Measurements from ENCODE around the gene ACOXL. TPM values are rescaled to one million over a fixed set of nuclear protein-coding genes. Genes with fewer than 3 reads are reported as not detected.
"Not testable (repeated sequence)": the region's sequence is repeated elsewhere in the genome, so short reads cannot be mapped to it uniquely, and the experiment has no call there.

Gene ACOXL
- total and polyA plus RNA-seq, 3 donors from 2014 or later = 4.9 to 7.9 (median 5.3) TPM

- TF ChIP-seq, protein P1, sequence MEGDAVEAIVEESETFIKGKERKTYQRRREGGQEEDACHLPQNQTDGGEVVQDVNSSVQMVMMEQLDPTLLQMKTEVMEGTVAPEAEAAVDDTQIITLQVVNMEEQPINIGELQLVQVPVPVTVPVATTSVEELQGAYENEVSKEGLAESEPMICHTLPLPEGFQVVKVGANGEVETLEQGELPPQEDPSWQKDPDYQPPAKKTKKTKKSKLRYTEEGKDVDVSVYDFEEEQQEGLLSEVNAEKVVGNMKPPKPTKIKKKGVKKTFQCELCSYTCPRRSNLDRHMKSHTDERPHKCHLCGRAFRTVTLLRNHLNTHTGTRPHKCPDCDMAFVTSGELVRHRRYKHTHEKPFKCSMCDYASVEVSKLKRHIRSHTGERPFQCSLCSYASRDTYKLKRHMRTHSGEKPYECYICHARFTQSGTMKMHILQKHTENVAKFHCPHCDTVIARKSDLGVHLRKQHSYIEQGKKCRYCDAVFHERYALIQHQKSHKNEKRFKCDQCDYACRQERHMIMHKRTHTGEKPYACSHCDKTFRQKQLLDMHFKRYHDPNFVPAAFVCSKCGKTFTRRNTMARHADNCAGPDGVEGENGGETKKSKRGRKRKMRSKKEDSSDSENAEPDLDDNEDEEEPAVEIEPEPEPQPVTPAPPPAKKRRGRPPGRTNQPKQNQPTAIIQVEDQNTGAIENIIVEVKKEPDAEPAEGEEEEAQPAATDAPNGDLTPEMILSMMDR (IDR thresholded peaks at IDR 0.05) = no peak
- TF ChIP-seq POLR2A (IDR thresholded peaks at IDR 0.05) = no peak
- no peaks in the 10 kb centered on the region for H3K36me3 ChIP-seq (ENCODE audit: low read depth, missing control alignments)
- no peak for DNase-seq
- no peaks in the 10 kb centered on the region for H3K27me3 ChIP-seq
- no peak overlapping the region for H3K27ac ChIP-seq
- no peaks in the 10 kb centered on the region for H3K9me3 ChIP-seq
- no peaks in the 10 kb centered on the region for H3K4me1 ChIP-seq
- intact Hi-C loops (cut with DNase I; ENCODE audit: low total_unique reads) = no loop called here
- no peak overlapping the region for H3K4me3 ChIP-seq
- WGBS, 2 donors = 90 to 92% methylated on average over 4 of the region's 4 CpGs
These were observed 42.0 kb upstream of the ACOXL start for GRCh38 chr2:110690083-110690965.

DNA sequence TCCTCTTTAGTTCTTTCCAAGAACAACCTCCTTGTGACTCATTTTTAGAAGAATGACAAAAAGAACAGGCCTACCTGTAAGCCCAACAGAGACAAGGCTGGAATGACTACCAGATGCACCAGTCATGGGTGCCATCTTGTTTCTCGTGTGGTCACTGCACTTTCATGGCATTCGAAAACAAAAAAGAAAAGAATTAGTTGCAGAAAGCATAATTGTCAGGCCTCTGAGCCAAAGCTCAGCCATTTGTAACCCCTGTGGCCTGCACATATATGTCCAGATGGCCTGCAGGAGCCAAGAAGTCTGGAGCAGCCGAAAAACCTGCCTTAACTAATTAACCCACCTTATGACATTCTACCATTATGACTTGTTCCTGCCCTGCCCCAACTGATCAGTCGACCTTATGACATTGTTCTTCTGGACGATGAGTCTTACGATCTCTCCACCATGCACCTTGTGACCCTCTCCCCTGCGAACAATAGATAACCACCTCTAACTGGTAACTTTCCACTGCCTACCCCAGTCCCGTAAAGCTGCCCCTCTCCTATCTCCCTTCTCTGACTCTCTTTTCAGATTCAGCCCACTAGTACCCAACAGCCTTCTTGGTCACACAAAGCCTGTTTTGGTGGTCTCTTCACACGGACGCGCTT is 40.6 kb upstream of the ACOXL start:
- TF ChIP-seq POLR2A (IDR thresholded peaks at IDR 0.05) = no peak
- Histone ChIP-seq H3K4me1 (no peaks in the 10 kb centered on the region), H3K9me3 (no peaks in the 10 kb centered on the region), H3K27ac (no peak overlapping the region), H3K27me3 (no peaks in the 10 kb centered on the region), H3K4me3 (no peak overlapping the region), H3K36me3 (ENCODE audit: low read depth, missing control alignments) (no peaks in the 10 kb centered on the region)
- no peak for DNase-seq
- intact Hi-C loops (cut with DNase I; ENCODE audit: low total_unique reads) = no loop called here
- 93 to 94% methylated on average over 11 of the region's 11 CpGs for WGBS, 2 donors

GRCh38 chr2:110695146-110695898 is 37.1 kb upstream of the ACOXL start:
- H3K27me3 ChIP-seq; H3K4me3 ChIP-seq; H3K36me3 ChIP-seq (ENCODE audit: low read depth, missing control alignments); H3K27ac ChIP-seq; H3K9me3 ChIP-seq; intact Hi-C loops (cut with DNase I; ENCODE audit: low total_unique reads); H3K4me1 ChIP-seq; DNase-seq: not testable (repeated sequence)
- 41 to 53% methylated on average over 5 of the region's 5 CpGs for WGBS, 2 donors

DNA sequence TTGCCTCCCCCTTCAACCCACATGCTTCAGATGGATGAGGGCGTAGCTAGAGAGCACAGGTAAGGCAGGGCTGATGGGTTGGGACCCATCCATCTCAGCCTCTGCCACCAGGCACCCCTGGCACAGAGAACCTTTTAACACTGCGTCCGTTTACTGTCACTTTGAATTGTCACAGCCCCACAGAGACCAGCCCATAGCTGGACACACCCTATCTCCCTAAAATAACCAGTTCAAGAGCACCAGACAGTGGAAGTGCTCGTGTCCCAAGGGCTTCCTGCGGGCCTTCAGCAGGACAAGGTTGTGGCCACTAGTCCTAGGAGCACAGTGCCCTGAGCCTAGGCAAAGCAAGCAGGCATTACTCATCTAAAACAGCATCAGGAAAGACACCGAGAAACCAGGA is 34.1 kb upstream of the ACOXL start:
- intact Hi-C loops (cut with DNase I; ENCODE audit: low total_unique reads); H3K27ac ChIP-seq; H3K36me3 ChIP-seq (ENCODE audit: low read depth, missing control alignments); H3K27me3 ChIP-seq; H3K4me1 ChIP-seq; DNase-seq; H3K9me3 ChIP-seq; H3K4me3 ChIP-seq: not testable (repeated sequence)
- no CpG with 5 or more reads among the region's 6 CpGs for WGBS, 2 donors

DNA sequence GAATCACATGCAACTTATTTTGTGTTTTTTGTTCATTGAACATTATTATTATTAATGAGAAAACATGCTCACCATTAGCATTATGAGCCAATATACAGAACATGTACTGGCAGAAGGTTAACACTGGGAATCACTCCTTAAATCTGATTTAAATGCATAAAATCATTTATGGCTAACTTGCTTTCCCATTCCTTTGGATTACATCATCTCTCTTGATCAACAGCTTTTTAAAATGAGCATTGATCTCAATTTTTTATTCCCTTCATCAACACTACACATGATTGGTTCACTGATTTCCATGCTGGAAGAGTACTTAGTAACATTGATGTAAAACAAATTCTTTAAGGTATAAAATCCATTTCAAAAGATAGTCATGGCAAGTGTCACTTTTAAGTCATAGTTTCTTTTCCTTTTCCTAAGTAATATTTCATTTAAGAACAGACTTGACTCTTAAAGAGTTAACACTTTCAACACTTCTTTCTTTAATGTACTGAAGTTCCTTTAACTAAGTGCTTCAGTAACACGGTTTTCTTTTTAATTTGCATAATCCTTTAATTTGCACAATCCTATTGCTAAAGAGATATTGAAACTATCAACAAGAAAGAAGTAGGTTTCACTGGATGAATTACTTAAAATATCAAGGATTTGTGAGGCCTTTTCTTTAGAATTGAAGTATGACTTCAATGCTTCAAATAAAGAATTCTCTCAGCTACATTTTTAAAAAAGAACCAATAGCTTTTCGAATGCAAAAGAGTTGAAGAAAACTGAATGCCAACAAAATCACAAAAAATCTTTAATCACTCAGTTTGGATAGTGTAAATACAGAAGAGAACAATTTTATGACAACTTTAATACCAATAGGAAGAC is 29.6 kb upstream of the ACOXL start:
- Histone ChIP-seq H3K4me1 (no peaks in the 10 kb centered on the region), H3K27me3 (no peaks in the 10 kb centered on the region), H3K27ac (no peak overlapping the region), H3K9me3 (no peaks in the 10 kb centered on the region), H3K4me3 (no peak overlapping the region), H3K36me3 (ENCODE audit: low read depth, missing control alignments) (no peaks in the 10 kb centered on the region)
- no peak for TF ChIP-seq POLR2A (IDR thresholded peaks at IDR 0.05)
- TF ChIP-seq, protein P1 (IDR thresholded peaks at IDR 0.05) = no peak
- 70 to 75% methylated on average over 2 of the region's 2 CpGs for WGBS, 2 donors
- intact Hi-C loops (cut with DNase I; ENCODE audit: low total_unique reads) = no loop called here
- no peak for DNase-seq

All from testis (tissue), 3 donors.